ENCODE measurements around the gene G0S2.

The G0S2 gene

DNA sequence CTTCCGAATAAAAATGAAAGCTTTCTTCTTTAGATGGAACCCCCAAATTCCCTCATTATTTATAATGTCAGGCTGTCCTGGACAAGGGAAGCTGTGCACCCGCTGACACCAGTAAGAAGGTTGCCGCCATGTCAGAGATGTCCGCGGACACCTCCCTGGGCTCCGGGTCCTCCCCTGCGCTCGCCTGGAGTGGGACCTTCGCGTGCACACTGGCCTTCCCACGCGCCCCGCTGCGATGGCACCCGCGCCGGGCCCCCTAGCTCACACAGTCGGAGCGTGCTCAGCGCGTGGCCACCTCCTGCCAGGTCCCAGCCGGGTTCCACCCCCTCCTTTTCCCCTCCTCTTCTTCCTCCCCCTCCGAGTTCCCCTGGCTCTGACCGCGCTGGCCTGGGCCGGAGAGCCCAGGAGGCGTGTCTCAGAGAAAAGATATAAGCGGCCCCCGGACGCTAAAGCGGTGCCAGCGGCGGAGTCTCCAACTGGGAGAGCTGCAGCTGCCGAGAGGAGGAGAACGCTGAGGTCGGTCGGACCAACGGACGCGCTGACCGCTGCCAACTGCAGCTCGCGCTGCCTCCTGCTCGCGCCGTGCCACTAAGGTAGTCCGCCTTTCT lies at the start of gene G0S2:
Gene G0S2 (plus strand): TSS at position 456 of the 608 bp plus-strand sequence. CDS start 273 bp downstream, outside the sequence.
- FAIRE-seq, result no peak
- TF ChIP-seq, protein P1, sequence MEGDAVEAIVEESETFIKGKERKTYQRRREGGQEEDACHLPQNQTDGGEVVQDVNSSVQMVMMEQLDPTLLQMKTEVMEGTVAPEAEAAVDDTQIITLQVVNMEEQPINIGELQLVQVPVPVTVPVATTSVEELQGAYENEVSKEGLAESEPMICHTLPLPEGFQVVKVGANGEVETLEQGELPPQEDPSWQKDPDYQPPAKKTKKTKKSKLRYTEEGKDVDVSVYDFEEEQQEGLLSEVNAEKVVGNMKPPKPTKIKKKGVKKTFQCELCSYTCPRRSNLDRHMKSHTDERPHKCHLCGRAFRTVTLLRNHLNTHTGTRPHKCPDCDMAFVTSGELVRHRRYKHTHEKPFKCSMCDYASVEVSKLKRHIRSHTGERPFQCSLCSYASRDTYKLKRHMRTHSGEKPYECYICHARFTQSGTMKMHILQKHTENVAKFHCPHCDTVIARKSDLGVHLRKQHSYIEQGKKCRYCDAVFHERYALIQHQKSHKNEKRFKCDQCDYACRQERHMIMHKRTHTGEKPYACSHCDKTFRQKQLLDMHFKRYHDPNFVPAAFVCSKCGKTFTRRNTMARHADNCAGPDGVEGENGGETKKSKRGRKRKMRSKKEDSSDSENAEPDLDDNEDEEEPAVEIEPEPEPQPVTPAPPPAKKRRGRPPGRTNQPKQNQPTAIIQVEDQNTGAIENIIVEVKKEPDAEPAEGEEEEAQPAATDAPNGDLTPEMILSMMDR (IDR thresholded peaks at IDR 0.05; ENCODE audit: insufficient read depth, missing control alignments), result no peak
- DNase-seq (ENCODE audit: insufficient read length, low spot score), result no peak

- TF ChIP-seq, protein P1 (IDR thresholded peaks at IDR 0.05; ENCODE audit: insufficient read depth, missing control alignments), result no peak
- no peak for DNase-seq (ENCODE audit: insufficient read length, low spot score)
- no peak for FAIRE-seq
These were observed 49.4 kb upstream of the G0S2 start for GRCh38 chr1:209625791-209626285.

- no peak for FAIRE-seq
- no peak for DNase-seq (ENCODE audit: insufficient read length, low spot score)
- TF ChIP-seq, protein P1 (IDR thresholded peaks at IDR 0.05; ENCODE audit: insufficient read depth, missing control alignments), result no peak
These were observed 48.7 kb upstream of the G0S2 start for GRCh38 chr1:209626346-209627026.

- FAIRE-seq (no peak), DNase-seq (ENCODE audit: insufficient read length, low spot score) (no peak)
- TF ChIP-seq, protein P1 (IDR thresholded peaks at IDR 0.05; ENCODE audit: insufficient read depth, missing control alignments), result no peak
These were observed 48.0 kb upstream of the G0S2 start for GRCh38 chr1:209627027-209627731.

- no peak for FAIRE-seq
- TF ChIP-seq, protein P1 (IDR thresholded peaks at IDR 0.05; ENCODE audit: insufficient read depth, missing control alignments), result peak; percentile 100
- DNase-seq (ENCODE audit: insufficient read length, low spot score), result peak; percentile 64
These were observed 47.4 kb upstream of the G0S2 start for GRCh38 chr1:209627732-209628196.

DNA sequence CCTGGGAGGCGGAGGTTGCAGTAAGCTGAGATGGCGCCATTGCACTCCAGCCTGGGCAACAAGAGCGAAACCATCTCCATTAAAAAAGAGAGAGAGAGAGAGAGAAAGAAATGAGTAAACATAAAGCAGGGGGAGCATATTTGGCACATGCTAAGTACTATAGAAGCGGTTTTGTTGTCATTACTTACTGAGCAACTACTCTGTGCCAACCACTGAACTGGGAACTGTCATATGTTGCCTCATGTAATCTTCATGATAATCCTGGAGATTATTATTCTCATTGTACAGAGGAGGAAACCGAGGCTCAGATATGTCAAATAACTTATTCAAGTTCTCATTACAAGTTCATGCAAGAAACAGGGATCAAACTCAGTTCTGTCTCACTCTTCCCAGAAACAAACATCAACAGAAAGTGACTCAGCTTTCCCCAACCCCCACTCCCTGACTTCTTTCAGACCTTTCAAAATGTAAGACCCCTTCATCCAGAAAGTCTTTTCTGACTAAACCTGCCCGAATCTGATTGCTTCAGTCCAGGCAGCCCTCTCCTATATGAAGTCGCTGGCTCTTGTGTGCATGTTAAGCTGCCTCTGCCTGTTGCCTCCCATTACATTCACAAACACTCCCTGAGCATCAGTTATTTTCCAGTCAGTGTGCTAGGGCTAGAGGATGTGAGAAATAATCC lies 46.5 kb upstream of the G0S2 start:
- no peak for FAIRE-seq
- DNase-seq (ENCODE audit: insufficient read length, low spot score), result no peak
- TF ChIP-seq, protein P1 (IDR thresholded peaks at IDR 0.05; ENCODE audit: insufficient read depth, missing control alignments), result no peak

Data from D721Med (cell line).